SU-DHL-6 (cell line): ENCODE measurements around the gene NCBP3.

Experiments used
- CTCF ChIP-seq: fragments of 200-600 bp; sonication (generic); IDR thresholded peaks from one replicate; pipeline ENCODE4 v1.5.1; 2017; ENCODE audit warnings: antibody characterized with exemption, mild to moderate bottlenecking, low read length, moderate library complexity; ENCODE audit not compliant: insufficient read depth, poor library complexity, severe bottlenecking
- EZH2phosphoT487 ChIP-seq: fragments of 200-600 bp; sonication (generic), shearing (Covaris generic); conservative IDR thresholded peaks from 2 replicates; pipeline ENCODE4 v1.6.1; 2018; ENCODE audit warnings: mild to moderate bottlenecking, antibody characterized with exemption, low read length, moderate library complexity, mixed read lengths

GRCh38 chr17:3887394-3887793, 41.3 kb upstream of the NCBP3 start:
- TF ChIP-seq CTCF: no peak
- no peak for TF ChIP-seq EZH2phosphoT487
